ENCODE results near the gene DPH6. TPM values are rescaled to one million over a fixed set of nuclear protein-coding genes. Genes with fewer than 3 reads are reported as not detected.

The DPH6 gene
- total and polyA plus RNA-seq, 8 donors = 9.8 to 19.1 (median 13.7) TPM

DNA sequence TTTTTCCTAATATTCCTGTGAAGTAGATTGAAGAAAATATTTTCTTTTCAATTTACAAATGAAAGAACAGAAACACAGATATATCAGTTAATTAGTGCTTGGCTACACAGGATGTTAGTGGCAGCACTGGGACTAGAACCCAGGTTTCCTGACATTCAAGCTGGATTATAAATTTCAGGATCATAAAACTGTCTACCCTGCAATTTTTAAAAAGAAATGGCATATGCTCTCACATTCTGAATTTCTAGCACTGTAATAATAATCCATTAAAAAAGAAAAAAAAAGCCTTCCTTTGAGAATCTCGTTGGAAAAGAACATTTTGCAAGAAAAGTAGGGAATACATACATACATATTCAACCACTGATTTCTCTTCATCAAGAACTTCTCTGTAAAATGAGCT is 9.3 kb upstream of the DPH6 start:
- intact Hi-C loops (cut with DNase I) = no loop called here

GRCh38 chr15:35550957-35551356 is 5.0 kb upstream of the DPH6 start:
- ATAC-seq = no peak
- no peaks in the 10 kb centered on the region for H3K36me3 ChIP-seq
- intact Hi-C loops (cut with DNase I) = no loop called here
- H3K9me3 ChIP-seq = no peaks in the 10 kb centered on the region
- H3K4me1 ChIP-seq = peaks cover 4 to 8% of the 10 kb centered on the region in 2 donors
- DNase-seq = no peak
- H3K27ac ChIP-seq = no peak overlapping the region
- no peak for TF ChIP-seq CTCF (IDR thresholded peaks at IDR 0.05)
- no peak overlapping the region for H3K4me3 ChIP-seq
- H3K27me3 ChIP-seq = no peaks in the 10 kb centered on the region

More for the DNA sequence above, 9.3 kb upstream of the DPH6 start:
- H3K4me3 ChIP-seq = no peak overlapping the region
- DNase-seq (no peak), ATAC-seq (no peak)
- no peaks in the 10 kb centered on the region for H3K4me1 ChIP-seq
- no peaks in the 10 kb centered on the region for H3K36me3 ChIP-seq
- H3K27me3 ChIP-seq = no peaks in the 10 kb centered on the region
- H3K27ac ChIP-seq = no peak overlapping the region
- H3K9me3 ChIP-seq = no peaks in the 10 kb centered on the region
- TF ChIP-seq CTCF (IDR thresholded peaks at IDR 0.05) = no peak

DNA sequence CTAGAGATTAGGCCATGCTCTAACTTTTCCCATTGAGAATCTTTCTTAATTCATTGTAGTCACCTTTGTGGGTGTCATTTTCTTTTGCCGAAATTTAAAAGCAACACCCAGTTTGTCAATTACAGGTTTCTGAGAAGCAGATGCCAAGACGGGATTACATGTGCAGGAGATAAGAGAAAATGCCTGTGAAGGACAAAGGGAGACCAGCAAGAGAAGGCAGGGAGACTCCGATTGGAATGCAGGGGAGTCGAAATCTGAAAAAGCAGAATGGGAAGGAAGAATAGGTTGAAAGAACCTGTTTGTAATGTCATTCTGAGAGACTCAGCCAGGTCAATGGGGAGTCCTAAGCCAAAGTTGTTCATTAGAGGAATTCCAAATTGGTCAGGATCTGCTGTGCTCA is 3.6 kb upstream of the DPH6 start:
- Histone ChIP-seq H3K9me3 (no peaks in the 10 kb centered on the region), H3K36me3 (no peaks in the 10 kb centered on the region), H3K4me1 (peaks cover 6 to 13% of the 10 kb centered on the region in 2 donors), H3K4me3 (no peak overlapping the region), H3K27me3 (no peaks in the 10 kb centered on the region), H3K27ac (no peak overlapping the region)
- no peak for ATAC-seq
- DNase-seq = no peak
- intact Hi-C loops (cut with DNase I) = no loop called here
- TF ChIP-seq CTCF (IDR thresholded peaks at IDR 0.05) = no peak

DNA sequence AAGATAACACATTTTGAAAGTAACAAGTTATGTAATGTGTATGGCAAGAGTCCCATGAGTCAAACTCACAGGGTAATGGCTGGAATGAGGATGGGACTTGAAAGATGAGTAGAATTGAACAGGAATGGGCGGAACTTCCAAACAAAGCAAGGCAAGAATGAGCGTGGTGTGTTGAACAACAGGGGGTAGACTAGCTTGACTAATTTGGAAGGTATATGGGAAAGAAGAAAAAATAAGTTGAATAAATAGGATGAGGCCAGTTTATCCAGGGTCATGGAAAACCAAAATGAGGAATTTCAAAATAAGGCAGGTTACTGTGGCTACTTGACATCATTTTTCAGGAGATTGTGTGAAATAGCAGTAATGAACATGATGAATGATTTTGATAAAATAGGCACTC is 2.5 kb upstream of the DPH6 start:
- no peaks in the 10 kb centered on the region for H3K9me3 ChIP-seq
- H3K4me3 ChIP-seq = no peak overlapping the region
- DNase-seq (no peak), ATAC-seq (no peak)
- no peak for TF ChIP-seq CTCF (IDR thresholded peaks at IDR 0.05)
- intact Hi-C loops (cut with DNase I) = no loop called here
- H3K27ac ChIP-seq = no peak overlapping the region
- peaks cover 9 to 16% of the 10 kb centered on the region in 2 donors for H3K4me1 ChIP-seq
- H3K27me3 ChIP-seq = no peaks in the 10 kb centered on the region
- no peaks in the 10 kb centered on the region for H3K36me3 ChIP-seq

DNA sequence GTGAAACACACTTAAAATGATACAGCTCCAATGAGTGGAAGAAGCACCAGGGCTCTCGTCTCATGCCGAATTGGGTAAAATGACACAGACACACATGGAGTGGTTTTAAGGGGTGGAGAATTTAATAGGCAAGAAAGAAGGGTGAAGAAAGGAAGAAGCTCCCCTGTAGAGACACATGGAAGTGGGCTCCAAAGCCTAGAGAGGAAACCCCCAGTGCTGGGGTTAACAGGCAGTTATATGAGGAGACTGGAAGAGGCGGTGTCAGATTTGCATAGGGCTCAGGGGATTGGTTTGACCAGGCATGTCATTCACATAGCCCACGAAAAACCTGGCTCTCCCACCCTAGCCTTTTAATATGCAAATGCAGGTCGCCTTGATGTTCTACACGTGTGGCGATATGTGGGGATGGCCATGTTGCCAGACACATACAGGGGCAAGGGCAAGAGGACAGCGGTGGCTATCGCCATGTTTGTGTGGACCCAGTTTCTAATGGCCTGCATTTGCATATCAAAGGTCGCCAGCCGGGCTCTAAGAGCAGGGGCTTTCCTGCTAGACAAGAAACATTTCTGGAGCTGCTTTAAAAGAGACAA is 1.9 kb upstream of the DPH6 start:
- no peaks in the 10 kb centered on the region for H3K27me3 ChIP-seq
- H3K36me3 ChIP-seq = no peaks in the 10 kb centered on the region
- intact Hi-C loops (cut with DNase I) = no loop called here
- no peak overlapping the region for H3K4me3 ChIP-seq
- no peak overlapping the region for H3K27ac ChIP-seq
- ATAC-seq (no peak), DNase-seq (no peak)
- H3K4me1 ChIP-seq = peaks cover 9 to 16% of the 10 kb centered on the region in 2 donors
- no peaks in the 10 kb centered on the region for H3K9me3 ChIP-seq
- no peak for TF ChIP-seq CTCF (IDR thresholded peaks at IDR 0.05)

Data from left lung (tissue), 10 donors.